ENCODE measurements around the gene ITSN1.

DNA sequence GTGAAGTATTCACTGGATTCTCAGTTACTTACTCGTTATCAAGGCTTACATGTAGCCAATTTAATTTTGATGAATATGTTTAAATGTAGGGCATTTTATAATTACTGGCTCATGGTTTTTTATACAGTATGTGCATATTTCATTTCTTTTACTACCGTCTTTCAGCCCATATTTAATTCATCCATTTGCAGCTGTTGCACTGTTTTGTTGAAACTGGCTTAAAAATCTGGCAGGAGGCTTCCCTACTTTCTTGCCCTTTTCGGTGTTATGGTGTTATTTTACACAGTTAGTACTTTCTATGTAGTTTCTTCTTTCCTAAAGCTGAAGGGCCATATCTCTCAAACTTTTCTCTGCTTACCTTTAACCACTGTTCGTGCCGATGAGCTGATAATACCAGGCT, 54.2 kb downstream of the ITSN1 start:
- TF ChIP-seq, protein P1, sequence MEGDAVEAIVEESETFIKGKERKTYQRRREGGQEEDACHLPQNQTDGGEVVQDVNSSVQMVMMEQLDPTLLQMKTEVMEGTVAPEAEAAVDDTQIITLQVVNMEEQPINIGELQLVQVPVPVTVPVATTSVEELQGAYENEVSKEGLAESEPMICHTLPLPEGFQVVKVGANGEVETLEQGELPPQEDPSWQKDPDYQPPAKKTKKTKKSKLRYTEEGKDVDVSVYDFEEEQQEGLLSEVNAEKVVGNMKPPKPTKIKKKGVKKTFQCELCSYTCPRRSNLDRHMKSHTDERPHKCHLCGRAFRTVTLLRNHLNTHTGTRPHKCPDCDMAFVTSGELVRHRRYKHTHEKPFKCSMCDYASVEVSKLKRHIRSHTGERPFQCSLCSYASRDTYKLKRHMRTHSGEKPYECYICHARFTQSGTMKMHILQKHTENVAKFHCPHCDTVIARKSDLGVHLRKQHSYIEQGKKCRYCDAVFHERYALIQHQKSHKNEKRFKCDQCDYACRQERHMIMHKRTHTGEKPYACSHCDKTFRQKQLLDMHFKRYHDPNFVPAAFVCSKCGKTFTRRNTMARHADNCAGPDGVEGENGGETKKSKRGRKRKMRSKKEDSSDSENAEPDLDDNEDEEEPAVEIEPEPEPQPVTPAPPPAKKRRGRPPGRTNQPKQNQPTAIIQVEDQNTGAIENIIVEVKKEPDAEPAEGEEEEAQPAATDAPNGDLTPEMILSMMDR (IDR thresholded peaks at IDR 0.05) = no peak
- TF ChIP-seq, protein P2, sequence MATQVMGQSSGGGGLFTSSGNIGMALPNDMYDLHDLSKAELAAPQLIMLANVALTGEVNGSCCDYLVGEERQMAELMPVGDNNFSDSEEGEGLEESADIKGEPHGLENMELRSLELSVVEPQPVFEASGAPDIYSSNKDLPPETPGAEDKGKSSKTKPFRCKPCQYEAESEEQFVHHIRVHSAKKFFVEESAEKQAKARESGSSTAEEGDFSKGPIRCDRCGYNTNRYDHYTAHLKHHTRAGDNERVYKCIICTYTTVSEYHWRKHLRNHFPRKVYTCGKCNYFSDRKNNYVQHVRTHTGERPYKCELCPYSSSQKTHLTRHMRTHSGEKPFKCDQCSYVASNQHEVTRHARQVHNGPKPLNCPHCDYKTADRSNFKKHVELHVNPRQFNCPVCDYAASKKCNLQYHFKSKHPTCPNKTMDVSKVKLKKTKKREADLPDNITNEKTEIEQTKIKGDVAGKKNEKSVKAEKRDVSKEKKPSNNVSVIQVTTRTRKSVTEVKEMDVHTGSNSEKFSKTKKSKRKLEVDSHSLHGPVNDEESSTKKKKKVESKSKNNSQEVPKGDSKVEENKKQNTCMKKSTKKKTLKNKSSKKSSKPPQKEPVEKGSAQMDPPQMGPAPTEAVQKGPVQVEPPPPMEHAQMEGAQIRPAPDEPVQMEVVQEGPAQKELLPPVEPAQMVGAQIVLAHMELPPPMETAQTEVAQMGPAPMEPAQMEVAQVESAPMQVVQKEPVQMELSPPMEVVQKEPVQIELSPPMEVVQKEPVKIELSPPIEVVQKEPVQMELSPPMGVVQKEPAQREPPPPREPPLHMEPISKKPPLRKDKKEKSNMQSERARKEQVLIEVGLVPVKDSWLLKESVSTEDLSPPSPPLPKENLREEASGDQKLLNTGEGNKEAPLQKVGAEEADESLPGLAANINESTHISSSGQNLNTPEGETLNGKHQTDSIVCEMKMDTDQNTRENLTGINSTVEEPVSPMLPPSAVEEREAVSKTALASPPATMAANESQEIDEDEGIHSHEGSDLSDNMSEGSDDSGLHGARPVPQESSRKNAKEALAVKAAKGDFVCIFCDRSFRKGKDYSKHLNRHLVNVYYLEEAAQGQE (IDR thresholded peaks at IDR 0.05; ENCODE audit: insufficient read depth in 1 of 2, low read depth in 2 of 2, low read length in 1 of 2) = no peak
- TF ChIP-seq POLR2AphosphoS5 (IDR thresholded peaks at IDR 0.05; ENCODE audit: low read depth, low read length) = no peak
